Limb (tissue), 2 donors: ENCODE data around the gene MSMO1.
"Not testable (repeated sequence)": the region's sequence is repeated elsewhere in the genome, so short reads cannot be mapped to it uniquely, and the experiment has no call there.

Experiments
- DNase-seq, 2 donors: peaks; one replicate each; pipeline ENCODE4 v3.0.0-alpha.2; 2016; ENCODE audit errors: extremely low spot score in 2 of 2

MSMO1 gene

DNA sequence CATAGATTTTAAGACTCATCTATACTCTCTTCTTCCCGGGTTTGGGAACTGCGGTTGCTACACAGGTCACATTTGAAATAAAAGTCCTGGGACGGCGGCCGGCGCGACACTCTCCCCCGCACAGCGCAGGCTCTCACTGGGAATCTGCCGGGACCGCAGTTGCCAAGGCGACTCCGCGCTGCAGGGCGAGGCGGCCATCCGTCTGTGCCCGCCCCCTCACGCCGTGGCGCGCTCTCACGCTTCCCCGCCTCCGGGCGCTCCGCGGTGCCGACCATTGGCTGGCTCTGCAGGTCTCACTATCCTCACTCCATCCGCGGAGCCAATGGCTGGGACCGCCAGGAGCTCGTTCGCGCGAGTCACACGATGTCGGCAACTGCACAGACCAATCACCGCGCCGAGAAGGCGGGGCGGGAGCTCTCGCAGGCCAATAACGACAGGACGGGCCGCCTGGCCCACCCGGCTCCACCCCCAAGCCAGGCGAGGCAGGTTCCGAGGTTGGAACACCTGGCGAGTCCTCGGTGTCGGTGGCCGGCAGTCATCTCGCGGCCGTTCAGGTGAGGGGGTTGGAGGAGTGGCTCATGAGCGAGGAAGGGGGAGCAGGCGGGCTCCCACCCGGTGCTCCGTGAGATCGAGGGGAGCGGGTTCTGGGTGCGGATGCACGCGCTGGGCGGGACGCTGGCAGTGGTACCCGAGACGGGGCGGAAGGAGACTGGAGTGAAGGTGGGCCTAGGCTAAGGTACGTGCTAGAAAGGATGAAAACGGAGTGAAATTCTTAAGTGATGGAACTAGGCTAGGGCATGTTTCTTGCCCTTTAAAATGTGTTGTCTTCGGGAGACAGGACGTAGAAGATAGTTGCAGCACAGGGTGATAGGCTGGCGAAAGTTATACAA, at the start of gene MSMO1:
Gene MSMO1, plus strand, starts transcription at position 459 of the 890 bp plus-strand sequence. CDS start 5,702 bp downstream, outside the sequence.
- peak; percentile 98 to 99 for DNase-seq

- not testable (repeated sequence) for DNase-seq
Measured at GRCh38 chr4:165279531-165279930, 47.9 kb upstream of the MSMO1 start.

GRCh38 chr4:165284697-165285096, 42.8 kb upstream of the MSMO1 start:
- DNase-seq = not testable (repeated sequence)

DNA sequence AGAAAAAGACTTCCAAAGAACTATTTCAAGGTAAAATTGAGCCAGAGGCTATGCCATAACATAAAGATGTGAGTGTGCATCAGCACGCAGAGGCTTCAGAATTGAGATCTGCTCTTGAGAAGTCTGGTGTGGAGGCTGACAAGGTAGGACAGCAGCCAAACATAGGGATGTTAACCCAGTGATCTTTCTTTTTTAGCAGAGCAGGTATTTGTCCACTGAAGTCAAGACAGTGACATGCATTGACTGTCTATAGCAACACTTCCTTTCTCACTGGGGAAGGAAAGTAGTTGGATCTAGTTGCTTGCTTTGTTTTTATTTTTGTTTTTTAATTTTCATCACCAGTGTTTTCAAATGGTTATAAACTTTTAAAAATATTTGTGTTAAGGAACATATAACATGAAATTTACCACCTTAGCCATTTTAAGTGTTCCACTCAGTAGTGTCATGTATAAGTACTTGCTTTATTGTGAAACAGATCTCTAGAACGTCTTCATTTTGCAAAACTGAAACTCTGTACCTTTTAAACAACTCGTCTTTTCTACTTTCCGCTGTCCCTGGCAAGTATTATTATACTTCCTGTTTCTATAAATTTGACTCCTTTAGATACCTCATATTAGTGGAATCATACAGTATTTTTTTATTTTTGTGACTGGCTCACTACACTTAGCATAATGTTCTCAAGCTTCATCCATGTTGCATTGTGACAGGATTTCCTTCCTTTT, 40.7 kb upstream of the MSMO1 start:
- DNase-seq = not testable (repeated sequence)

DNA sequence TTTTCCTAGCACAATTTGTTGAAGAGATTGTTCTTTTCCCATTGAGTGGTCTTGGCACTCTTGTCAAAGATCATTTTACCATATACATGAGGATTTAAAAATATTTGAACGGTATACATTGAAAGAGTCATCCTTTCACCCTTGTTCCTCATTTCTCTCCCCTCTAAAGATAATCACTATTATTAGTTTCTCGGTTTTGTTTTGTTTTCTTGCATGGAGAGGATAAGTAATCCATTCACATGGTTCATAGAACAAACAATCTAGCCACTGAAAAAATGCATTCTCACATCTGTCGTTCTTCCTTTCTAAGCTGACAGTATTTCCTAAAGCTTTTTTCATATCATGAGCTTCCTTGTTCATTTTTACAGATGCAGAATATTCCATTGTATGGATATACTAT, 39.2 kb upstream of the MSMO1 start:
- DNase-seq = no peak

GRCh38 chr4:165288639-165289422, 38.6 kb upstream of the MSMO1 start:
- no peak for DNase-seq

GRCh38 chr4:165289423-165289785, 38.1 kb upstream of the MSMO1 start:
- no peak for DNase-seq

DNA sequence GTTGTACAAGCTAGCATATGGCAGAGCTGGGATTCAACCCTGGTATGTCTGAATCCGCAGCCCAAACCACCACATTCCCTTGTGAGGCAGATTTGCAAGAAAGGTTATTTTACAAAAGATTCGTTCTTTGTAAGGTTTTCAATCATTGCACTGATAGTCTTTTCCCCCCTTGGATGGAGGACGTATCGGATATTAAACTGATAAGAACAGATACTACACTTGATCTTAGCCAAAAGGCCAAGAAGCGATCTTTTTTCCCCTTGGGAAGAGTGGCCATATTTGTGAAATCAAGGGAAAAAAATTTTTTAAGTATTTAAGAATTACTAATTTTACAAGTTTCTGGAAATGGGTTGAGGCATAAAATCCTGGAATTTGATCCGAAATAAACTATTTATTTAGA, 34.4 kb upstream of the MSMO1 start:
- DNase-seq = no peak

DNA sequence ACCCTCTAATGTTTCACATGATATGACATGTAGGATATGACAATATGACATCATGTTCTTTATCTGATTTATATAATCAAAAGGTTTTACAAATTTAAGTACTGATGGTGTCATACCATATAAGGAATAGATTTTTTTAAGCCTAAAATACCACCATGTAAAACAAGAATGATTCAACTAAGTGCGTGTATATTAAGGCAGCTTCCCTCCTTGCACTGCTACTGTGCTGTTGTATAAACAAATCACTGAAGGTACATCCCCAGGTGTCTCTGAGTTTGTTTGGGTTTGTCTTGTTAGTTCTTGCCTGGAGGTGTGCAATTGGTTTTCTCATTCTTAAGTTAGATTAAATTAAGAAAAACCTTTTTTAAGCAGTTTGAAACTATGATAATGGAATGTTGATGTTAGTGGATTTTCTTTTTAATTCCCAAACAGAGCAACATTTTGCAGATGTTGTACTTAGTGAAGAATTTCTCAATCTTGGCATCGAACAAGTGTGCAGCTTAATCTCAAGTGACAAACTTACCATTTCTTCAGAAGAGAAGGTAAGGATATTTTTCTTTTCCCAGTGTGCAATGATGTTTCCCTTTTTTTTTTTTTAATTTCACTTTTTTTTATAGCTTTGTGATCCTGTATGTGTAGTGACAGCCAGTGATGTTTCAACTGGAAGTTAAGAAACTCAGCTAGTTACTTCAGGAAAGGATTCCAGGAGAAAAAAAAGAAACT, 33.4 kb upstream of the MSMO1 start:
- no peak for DNase-seq

DNA sequence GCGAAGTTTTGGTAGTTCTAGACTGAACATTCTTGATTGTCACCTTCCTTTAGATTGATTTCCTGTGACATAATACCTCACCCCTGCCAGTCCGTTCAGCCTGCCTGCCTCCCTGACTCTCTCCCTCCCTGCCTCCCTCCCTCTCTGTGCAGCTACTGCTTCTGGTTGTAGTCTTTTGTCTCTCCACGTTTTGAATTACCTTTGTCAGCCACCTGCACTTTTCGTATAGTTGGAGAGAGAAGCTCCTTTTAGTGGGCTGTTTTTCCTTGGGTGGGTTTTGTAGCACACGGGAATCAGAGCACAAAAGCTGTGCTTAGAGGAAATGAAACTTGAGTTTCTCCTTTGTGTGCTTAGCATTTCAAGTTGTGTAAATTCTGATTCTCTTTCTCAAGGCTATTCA, 32.6 kb upstream of the MSMO1 start:
- DNase-seq = no peak

GRCh38 chr4:165297626-165298025, 29.8 kb upstream of the MSMO1 start:
- DNase-seq = no peak

DNA sequence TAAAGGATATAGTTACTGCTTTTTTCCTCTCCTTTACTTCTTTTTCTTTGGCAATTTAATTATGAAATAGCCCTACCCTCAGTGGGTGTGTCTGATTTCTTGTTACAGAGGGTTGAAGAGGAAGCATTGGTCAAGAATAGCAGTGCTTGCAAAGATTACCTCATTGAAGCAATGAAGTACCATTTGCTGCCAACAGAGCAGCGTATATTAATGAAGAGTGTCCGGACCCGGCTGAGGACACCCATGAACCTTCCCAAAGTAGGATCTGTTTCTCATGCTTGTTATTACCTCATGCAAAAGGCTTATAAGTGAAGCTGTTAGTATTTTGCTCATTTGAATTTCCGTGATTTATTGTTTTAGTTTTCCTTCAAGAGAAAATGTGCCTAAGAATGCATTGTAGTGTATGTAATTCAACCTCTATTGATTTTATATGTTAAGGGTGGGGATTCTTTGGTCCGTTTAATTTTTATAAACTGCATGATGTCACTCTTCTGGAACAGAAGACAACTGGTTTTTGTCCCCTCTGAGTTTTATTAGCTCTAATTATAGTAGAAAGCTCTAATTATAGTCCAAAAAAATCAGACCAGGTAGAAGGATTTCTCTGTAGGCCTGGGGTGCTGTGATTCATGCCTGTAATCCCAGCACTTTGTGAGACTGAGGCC, 27.9 kb upstream of the MSMO1 start:
- no peak for DNase-seq

GRCh38 chr4:165301833-165302232, 25.6 kb upstream of the MSMO1 start:
- no peak for DNase-seq

GRCh38 chr4:165302658-165303057, 24.8 kb upstream of the MSMO1 start:
- DNase-seq = no peak

DNA sequence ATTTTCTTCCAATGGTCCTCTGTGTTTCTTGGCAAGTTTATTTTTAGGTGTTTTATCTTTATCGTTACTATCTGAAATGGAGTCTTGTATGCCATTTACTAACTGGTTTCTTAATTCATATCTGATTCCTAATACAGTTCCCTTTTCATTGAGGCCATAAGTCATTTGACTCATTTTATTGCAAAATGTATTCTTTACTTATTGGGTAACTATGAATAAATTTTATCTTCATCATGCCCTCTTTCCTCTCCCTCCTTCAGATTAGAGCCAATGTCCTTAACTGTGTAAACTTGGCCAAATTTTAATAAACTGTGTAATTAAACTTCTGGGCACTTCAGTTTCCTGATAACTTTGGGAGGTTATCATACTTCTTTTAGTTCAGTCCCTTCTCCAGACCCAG, 19.3 kb upstream of the MSMO1 start:
- no peak for DNase-seq

- no peak for DNase-seq
Measured at GRCh38 chr4:165308606-165309005, 18.9 kb upstream of the MSMO1 start.

GRCh38 chr4:165309456-165309855, 18.0 kb upstream of the MSMO1 start:
- DNase-seq = no peak

DNA sequence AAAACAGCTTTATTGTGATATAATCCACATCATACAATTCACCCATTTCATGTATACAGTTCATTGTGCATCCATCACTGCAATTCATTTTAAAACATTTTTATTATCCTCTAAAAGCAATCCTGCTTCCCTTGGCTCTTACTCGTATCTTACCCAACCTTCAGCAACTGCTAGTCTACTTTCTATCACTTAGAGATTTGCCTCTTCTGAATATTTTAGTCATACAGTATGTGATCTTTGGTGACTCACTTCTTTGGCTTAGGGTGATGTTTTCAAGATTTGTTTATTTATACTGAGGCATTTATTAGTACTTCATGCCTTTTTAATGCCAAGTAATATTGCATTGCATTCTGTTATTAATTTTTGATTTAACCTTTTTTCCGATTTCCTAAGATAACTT, 15.0 kb upstream of the MSMO1 start:
- DNase-seq = no peak

DNA sequence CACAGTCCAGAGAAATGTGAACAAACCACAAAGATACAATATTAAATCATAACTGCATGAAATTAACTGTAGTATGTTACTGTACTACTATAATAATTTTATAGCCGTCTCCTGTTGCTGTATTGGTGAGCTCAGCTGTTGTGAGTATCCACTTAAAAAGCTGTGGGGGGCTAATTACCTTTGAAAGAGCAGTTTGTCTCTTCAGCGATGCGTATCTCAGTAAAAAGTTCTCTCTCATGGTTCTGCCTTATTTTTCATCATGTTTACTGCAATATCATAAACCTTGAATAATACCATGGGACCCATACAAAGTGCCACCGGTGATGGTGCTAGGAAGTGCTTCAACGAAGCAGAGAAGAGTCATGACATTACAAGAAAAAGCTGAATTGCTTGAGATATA, 8.4 kb upstream of the MSMO1 start:
- no peak for DNase-seq

- no peak for DNase-seq
Measured at GRCh38 chr4:165319509-165319908, 8.0 kb upstream of the MSMO1 start.
